Fibroblast of the aortic adventitia (primary cell): ENCODE measurements around the gene PLGRKT. TPM values are rescaled to one million over a fixed set of nuclear protein-coding genes. Genes with fewer than 3 reads are reported as not detected.
"Not testable (repeated sequence)": the region's sequence is repeated elsewhere in the genome, so short reads cannot be mapped to it uniquely, and the experiment has no call there.

ENCODE experiments used
- DNase-seq: peaks from one replicate; pipeline ENCODE4 v3.0.0-alpha.2; 2010; ENCODE audit warnings: low read depth
- H3K4me3 ChIP-seq: 2 replicates; pipeline ENCODE4 v1.5.1; 2011; ENCODE audit warnings: low read depth, mild to moderate bottlenecking, control low read depth, low read length, moderate library complexity
- total RNA-seq: library from RNA; depleted of rRNA; stranded (reverse); fragments of >200 nt; gene quantifications from 2 replicates; pipeline ENCODE4 v1.2.3, GENCODE V29; 2012; ENCODE audit warnings: low replicate concordance
- TF ChIP-seq, protein P1 (sequence below): IDR thresholded peaks from 2 replicates; pipeline ENCODE4 v1.5.1; 2011; ENCODE audit warnings: mild to moderate bottlenecking, low read length, control low read depth, inconsistent platforms; ENCODE audit not compliant: insufficient read depth

The PLGRKT gene
- total RNA-seq, 1 donor, result 25.8 TPM

DNA sequence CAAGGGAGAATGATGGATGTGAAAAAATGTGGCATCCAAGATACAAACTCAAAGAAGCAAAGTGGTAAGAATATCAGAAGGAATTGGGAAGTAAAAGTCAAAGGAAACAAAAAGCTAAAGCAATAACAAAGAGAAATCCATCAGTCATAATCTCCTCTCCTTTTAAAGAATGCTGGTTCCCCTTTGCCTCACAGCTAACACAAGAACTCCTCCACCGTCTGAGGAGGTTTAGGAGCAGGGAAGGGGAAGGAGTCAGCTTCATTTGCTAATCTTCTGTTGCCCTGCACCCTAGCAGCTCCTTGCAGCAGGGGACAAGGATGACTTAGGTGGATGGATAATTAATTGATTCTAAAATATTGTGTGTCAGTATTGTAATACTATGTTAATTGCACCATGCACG lies 29.0 kb upstream of the PLGRKT start:
- TF ChIP-seq, protein P1, sequence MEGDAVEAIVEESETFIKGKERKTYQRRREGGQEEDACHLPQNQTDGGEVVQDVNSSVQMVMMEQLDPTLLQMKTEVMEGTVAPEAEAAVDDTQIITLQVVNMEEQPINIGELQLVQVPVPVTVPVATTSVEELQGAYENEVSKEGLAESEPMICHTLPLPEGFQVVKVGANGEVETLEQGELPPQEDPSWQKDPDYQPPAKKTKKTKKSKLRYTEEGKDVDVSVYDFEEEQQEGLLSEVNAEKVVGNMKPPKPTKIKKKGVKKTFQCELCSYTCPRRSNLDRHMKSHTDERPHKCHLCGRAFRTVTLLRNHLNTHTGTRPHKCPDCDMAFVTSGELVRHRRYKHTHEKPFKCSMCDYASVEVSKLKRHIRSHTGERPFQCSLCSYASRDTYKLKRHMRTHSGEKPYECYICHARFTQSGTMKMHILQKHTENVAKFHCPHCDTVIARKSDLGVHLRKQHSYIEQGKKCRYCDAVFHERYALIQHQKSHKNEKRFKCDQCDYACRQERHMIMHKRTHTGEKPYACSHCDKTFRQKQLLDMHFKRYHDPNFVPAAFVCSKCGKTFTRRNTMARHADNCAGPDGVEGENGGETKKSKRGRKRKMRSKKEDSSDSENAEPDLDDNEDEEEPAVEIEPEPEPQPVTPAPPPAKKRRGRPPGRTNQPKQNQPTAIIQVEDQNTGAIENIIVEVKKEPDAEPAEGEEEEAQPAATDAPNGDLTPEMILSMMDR, result no peak
- H3K4me3 ChIP-seq, result no peak overlapping the region
- DNase-seq, result no peak

DNA sequence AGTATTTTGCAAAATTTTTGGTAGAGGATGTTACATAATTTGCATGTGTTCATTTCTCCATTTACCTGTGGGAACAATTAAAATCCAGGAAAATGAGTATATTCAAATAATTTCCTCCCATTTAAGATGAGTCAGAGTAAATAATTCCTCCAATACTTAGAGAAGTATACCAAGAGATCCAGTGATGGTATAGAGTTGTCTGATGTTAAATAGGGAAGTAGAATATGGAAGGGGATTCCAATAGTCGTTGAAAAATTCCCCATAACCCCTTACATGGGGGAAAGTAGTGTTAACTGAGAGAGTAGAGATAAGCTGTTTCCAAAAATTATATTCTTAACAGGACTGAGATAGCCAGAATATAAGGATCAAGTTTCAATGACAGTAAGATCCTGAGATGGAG lies 28.3 kb upstream of the PLGRKT start:
- TF ChIP-seq, protein P1, result no peak
- H3K4me3 ChIP-seq, result no peak overlapping the region
- DNase-seq, result no peak

DNA sequence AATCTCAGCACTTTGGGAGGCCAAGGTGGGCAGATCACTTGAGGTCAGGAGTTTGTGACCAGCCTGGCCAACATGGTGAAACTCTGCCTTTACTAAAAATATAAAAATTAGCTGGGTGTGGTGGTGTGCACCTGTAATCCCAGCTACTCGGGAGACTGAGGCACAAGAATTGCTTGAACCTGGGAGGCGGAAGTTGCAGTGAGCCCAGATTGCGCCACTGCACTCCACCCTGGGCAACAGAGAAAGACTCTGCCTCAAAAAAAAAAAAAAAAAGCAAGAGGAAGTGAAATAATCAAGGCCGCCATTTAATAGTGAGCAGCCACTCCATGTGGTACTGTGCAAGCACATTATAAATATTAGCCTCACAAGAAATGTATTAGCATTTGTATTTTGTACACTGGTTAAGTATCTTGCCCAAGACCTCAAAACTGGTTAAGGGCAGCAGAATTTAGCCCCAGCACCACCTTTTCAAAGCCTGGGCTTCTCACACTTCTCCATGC lies 27.2 kb upstream of the PLGRKT start:
- not testable (repeated sequence) for H3K4me3 ChIP-seq, DNase-seq

DNA sequence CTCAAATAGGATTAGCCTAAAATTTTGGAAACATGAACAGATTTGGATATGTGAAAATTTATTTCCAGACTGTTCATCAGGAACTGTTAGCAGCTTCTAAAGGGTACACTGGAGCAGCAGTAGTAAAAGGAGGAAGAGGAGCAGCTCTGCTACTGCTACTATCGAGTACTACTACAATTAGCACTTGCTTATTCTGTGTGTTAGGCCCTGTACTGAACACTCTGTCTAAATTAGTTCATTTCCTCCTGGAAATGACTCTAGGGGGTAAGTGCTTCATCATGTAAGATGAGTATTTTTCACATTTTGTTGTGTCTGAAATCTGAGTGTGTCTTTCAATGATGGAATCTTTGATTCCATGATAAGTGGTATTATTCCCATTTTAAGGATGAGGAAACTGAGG lies 22.4 kb upstream of the PLGRKT start:
- no peak for DNase-seq
- no peak overlapping the region for H3K4me3 ChIP-seq
- TF ChIP-seq, protein P1, result no peak

DNA sequence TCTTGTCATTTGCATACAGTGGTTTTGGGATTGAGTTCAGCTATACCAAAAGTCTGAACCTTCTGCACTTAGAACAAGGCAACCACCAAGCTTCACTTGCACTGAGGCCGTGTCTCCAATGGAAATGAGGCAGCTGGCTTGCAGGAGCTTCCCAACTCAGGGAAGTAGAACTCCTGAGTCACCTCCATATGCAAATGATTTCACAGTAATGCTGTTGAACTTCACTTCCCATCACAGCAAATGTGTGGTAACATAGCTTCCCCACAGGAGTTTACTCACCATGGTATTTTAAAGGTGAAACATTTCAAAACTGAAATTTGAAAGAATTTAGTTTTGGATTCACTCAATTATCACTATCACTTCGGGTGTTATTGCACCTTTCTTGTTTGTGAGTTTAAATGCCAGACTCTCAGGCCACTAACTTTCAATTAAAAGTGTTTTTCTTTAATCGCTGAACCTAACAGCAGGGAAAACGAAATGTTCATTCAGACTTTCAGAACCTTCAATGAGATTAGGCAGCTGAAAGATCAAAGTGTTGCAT lies 21.6 kb upstream of the PLGRKT start:
- no peak overlapping the region for H3K4me3 ChIP-seq
- DNase-seq, result no peak
- TF ChIP-seq, protein P1, result no peak

DNA sequence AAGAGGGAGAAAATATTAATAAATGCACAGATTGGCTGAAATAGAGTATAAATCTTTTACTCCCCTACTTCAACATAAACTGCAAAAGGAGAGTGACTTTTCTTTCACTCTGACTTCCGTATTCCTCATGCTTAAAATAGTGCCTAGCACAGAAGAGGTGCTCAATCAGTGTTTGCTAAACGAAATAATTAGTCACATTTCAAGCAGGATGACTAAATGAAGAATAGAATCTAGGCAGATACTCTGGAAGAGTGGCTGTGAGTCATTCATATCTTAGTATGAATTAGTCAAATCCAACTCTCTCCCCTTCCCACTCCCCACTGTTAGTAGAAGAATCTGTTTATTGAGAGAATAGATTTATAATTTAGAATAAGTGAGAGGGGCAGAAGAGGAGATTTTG lies 17.5 kb upstream of the PLGRKT start:
- TF ChIP-seq, protein P1, result no peak
- no peak overlapping the region for H3K4me3 ChIP-seq
- DNase-seq, result peak; percentile 52

DNA sequence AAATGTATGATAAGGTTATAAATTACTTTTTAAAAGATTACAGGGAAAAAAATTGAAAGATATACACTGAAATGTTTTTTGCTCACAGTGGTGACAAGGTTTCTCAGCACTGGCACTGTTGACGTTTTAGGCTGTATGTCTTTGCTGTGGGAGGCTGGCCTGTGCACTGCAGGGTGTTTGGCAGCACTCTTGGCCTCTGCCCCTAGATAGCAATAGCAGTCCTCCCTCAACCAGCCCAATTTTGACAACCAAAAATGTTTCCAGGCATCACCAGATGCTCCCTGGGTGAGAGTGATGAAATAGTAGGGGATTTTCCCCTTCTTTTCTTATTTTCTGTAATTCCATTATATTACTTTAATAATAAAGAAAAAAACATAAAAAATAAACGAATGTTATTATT lies 15.9 kb upstream of the PLGRKT start:
- DNase-seq, result no peak
- TF ChIP-seq, protein P1, result no peak
- no peak overlapping the region for H3K4me3 ChIP-seq
